Measurements from ENCODE around the gene GRM7. TPM values are rescaled to one million over a fixed set of nuclear protein-coding genes. Genes with fewer than 3 reads are reported as not detected.

Gene GRM7
- total and polyA plus RNA-seq, 8 donors = 0.05 to 2.2 TPM; not detected in 6

- no peaks in the 10 kb centered on the region for H3K27me3 ChIP-seq
- TF ChIP-seq CTCF (IDR thresholded peaks at IDR 0.05) (no peak), EP300 (IDR thresholded peaks at IDR 0.05) (no peak), POLR2A (IDR thresholded peaks at IDR 0.05) (no peak), POLR2AphosphoS5 (IDR thresholded peaks at IDR 0.05) (no peak)
- H3K4me1 ChIP-seq = no peaks in the 10 kb centered on the region
- H3K9me3 ChIP-seq = no peaks in the 10 kb centered on the region
- H3K4me3 ChIP-seq = no peak overlapping the region
- DNase-seq = no peak
- no peak overlapping the region for H3K27ac ChIP-seq
- 58 to 76% (median 62%) methylated on average over 2 of the region's 2 CpGs for WGBS, 5 donors
- intact Hi-C loops (cut with DNase I; ENCODE audit: low total_unique reads) = no loop called here
- no peaks in the 10 kb centered on the region for H3K36me3 ChIP-seq
These were observed 839.6 kb downstream of the GRM7 start for GRCh38 chr3:7700539-7700938.

GRCh38 chr3:7700977-7701376, 840.1 kb downstream of the GRM7 start:
- Histone ChIP-seq H3K36me3 (no peaks in the 10 kb centered on the region), H3K27me3 (no peaks in the 10 kb centered on the region), H3K4me3 (no peak overlapping the region), H3K9me3 (no peaks in the 10 kb centered on the region), H3K27ac (no peak overlapping the region), H3K4me1 (no peaks in the 10 kb centered on the region)
- no peak for TF ChIP-seq POLR2AphosphoS5 (IDR thresholded peaks at IDR 0.05)
- no peak for TF ChIP-seq EP300 (IDR thresholded peaks at IDR 0.05)
- no peak for TF ChIP-seq POLR2A (IDR thresholded peaks at IDR 0.05)
- TF ChIP-seq CTCF (IDR thresholded peaks at IDR 0.05) = no peak
- no peak for DNase-seq
- intact Hi-C loops (cut with DNase I; ENCODE audit: low total_unique reads) = no loop called here
- 80 to 88% (median 86%) methylated on average over 6 of the region's 6 CpGs for WGBS, 5 donors

GRCh38 chr3:7707187-7707586, 846.3 kb downstream of the GRM7 start:
- Histone ChIP-seq H3K27ac (no peak overlapping the region), H3K27me3 (no peaks in the 10 kb centered on the region), H3K4me1 (no peaks in the 10 kb centered on the region), H3K9me3 (no peaks in the 10 kb centered on the region), H3K36me3 (no peaks in the 10 kb centered on the region), H3K4me3 (no peak overlapping the region)
- no peak for DNase-seq
- intact Hi-C loops (cut with DNase I; ENCODE audit: low total_unique reads) = no loop called here
- TF ChIP-seq CTCF (IDR thresholded peaks at IDR 0.05) = no peak
- no peak for TF ChIP-seq EP300 (IDR thresholded peaks at IDR 0.05)
- 61 to 81% (median 76%) methylated on average over 3 of the region's 3 CpGs for WGBS, 5 donors

GRCh38 chr3:7709376-7710082, 848.6 kb downstream of the GRM7 start:
- H3K4me3 ChIP-seq = no peak overlapping the region
- no peaks in the 10 kb centered on the region for H3K9me3 ChIP-seq
- no peaks in the 10 kb centered on the region for H3K27me3 ChIP-seq
- no peak overlapping the region for H3K27ac ChIP-seq
- DNase-seq = no peak
- intact Hi-C loops (cut with DNase I; ENCODE audit: low total_unique reads) = no loop called here
- no peaks in the 10 kb centered on the region for H3K4me1 ChIP-seq
- TF ChIP-seq POLR2A (IDR thresholded peaks at IDR 0.05) (no peak), POLR2AphosphoS5 (IDR thresholded peaks at IDR 0.05) (no peak), EP300 (IDR thresholded peaks at IDR 0.05) (no peak), CTCF (IDR thresholded peaks at IDR 0.05) (no peak)
- H3K36me3 ChIP-seq = no peaks in the 10 kb centered on the region
- 38 to 58% (median 50%) methylated on average over 5 of the region's 5 CpGs for WGBS, 5 donors
